Stimulated activated CD8-positive, alpha-beta memory T cell treated with anti-CD3 and anti-CD28 coated beads, Interleukin-15, amount 100 ng/mL, for 24 hours (primary cell): ENCODE data around the gene ADARB2.

Experiments
- DNase-seq: peaks from one replicate; pipeline ENCODE4 v3.0.0-alpha.2; 2020; ENCODE audit warnings: low read depth

ADARB2 gene

GRCh38 chr10:1128649-1129048, 608.7 kb downstream of the ADARB2 start:
- DNase-seq = no peak

GRCh38 chr10:1128115-1128514, 609.2 kb downstream of the ADARB2 start:
- DNase-seq = no peak

GRCh38 chr10:1127629-1128028, 609.7 kb downstream of the ADARB2 start:
- no peak for DNase-seq
